ENCODE data around the gene KLHL30.

- no peak for TF ChIP-seq CEBPB (IDR thresholded peaks at IDR 0.05)
- no peak for TF ChIP-seq EP300 (IDR thresholded peaks at IDR 0.05; ENCODE audit: borderline replicate concordance)
- TF ChIP-seq TAF1 (IDR thresholded peaks at IDR 0.05; ENCODE audit: low read depth): no peak
- TF ChIP-seq REST (IDR thresholded peaks at IDR 0.05; ENCODE audit: low read depth): no peak
- TF ChIP-seq NFIC (IDR thresholded peaks at IDR 0.05): no peak
- no peak for TF ChIP-seq YY1 (IDR thresholded peaks at IDR 0.05; ENCODE audit: low read depth)
- TF ChIP-seq EGR1 (IDR thresholded peaks at IDR 0.05): no peak
Measured at GRCh38 chr2:238107525-238108422, 30.7 kb upstream of the KLHL30 start.

Data from Ishikawa (cell line).